GM13976 (cell line): Measurements from ENCODE around the gene HLCS.

Source experiments
- DNase-seq: peaks from one replicate; pipeline ENCODE4 v3.0.0; 2012; ENCODE audit warnings: low spot score
- CTCF ChIP-seq: IDR thresholded peaks from 2 replicates; pipeline ENCODE4 v1.5.1; 2012; ENCODE audit warnings: borderline replicate concordance, mild to moderate bottlenecking; ENCODE audit not compliant: insufficient read depth; ENCODE audit errors: extremely low read depth, missing control alignments, control extremely low read depth
- in situ Hi-C: fragments of 300-500 bp; cut with MboI; formaldehyde crosslinking; loops from one replicate; pipeline ENCODE4 v1.12.0; 2022; ENCODE audit warnings: low sequenced_read_pairs, mixed read lengths, inconsistent platforms; ENCODE audit not compliant: unreplicated experiment

Gene HLCS

GRCh38 chr21:36849461-36850105 lies 116.9 kb downstream of the HLCS start:
- in situ Hi-C loops: no loop called here
- no peak for TF ChIP-seq CTCF
- no peak for DNase-seq

GRCh38 chr21:36848730-36849274 lies 117.7 kb downstream of the HLCS start:
- no peak for DNase-seq
- in situ Hi-C loops: no loop called here
- TF ChIP-seq CTCF: no peak

GRCh38 chr21:36847189-36847588 lies 119.3 kb downstream of the HLCS start:
- TF ChIP-seq CTCF: no peak
- DNase-seq: no peak
- in situ Hi-C loops: no loop called here

GRCh38 chr21:36846631-36847030 lies 119.8 kb downstream of the HLCS start:
- no peak for TF ChIP-seq CTCF
- in situ Hi-C loops: no loop called here
- no peak for DNase-seq

- in situ Hi-C loops: no loop called here
- no peak for DNase-seq
- TF ChIP-seq CTCF: no peak
Observed at GRCh38 chr21:36845790-36846189, 120.7 kb downstream of the HLCS start.

- no peak for TF ChIP-seq CTCF
- no peak for DNase-seq
- in situ Hi-C loops: no loop called here
Observed at GRCh38 chr21:36845070-36845469, 121.4 kb downstream of the HLCS start.
